OCI-LY3 (cell line): ENCODE results near the gene NOS1AP.

ENCODE experiments used
- EZH2phosphoT487 ChIP-seq: fragments of 200-600 bp; shearing (Covaris generic); IDR thresholded peaks from 2 replicates; pipeline ENCODE4 v1.6.1; 2018; ENCODE audit warnings: antibody characterized with exemption, mixed run types, low read depth
- TF ChIP-seq, protein P1 (sequence below): fragments of 200-600, 300-600 bp; sonication (generic); IDR thresholded peaks from 2 replicates; pipeline ENCODE4 v1.5.1; 2014; ENCODE audit warnings: antibody characterized with exemption, low read length, low read depth

DNA sequence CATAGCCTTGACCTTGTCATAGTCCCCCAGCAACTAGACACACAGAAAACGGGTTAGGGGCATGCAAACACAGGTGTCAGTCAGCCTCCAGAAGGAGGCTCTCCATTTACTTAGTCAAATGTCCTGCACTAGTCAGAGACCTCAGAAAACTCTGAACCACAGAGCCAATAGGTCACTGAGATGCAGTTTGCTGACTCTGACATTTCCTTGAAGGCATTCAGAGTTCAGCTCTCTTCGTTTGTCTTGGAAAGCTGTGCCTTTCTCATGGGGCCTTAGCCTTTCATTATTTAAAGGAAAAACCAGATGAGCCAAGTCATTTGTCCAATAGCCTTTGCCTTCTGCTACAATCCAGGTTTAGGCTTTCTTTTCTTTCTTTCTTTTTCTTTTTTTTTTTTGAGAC, 49.3 kb upstream of the NOS1AP start:
- TF ChIP-seq, protein P1, sequence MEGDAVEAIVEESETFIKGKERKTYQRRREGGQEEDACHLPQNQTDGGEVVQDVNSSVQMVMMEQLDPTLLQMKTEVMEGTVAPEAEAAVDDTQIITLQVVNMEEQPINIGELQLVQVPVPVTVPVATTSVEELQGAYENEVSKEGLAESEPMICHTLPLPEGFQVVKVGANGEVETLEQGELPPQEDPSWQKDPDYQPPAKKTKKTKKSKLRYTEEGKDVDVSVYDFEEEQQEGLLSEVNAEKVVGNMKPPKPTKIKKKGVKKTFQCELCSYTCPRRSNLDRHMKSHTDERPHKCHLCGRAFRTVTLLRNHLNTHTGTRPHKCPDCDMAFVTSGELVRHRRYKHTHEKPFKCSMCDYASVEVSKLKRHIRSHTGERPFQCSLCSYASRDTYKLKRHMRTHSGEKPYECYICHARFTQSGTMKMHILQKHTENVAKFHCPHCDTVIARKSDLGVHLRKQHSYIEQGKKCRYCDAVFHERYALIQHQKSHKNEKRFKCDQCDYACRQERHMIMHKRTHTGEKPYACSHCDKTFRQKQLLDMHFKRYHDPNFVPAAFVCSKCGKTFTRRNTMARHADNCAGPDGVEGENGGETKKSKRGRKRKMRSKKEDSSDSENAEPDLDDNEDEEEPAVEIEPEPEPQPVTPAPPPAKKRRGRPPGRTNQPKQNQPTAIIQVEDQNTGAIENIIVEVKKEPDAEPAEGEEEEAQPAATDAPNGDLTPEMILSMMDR = no peak
- no peak for TF ChIP-seq EZH2phosphoT487
